Stimulated activated CD4-positive, alpha-beta T cell treated with anti-CD3 and anti-CD28 coated beads, Interleukin-2, amount 100 ng/mL, for 4 hours (primary cell): ENCODE results near the gene IL17B.
A peak's percentile ranks its signal among the peaks of the same experiment; 100 is the strongest.

Experiments used
- DNase-seq: peaks from one replicate; pipeline ENCODE4 v3.0.0-alpha.2; 2020; ENCODE audit warnings: low read depth

The IL17B gene

DNA sequence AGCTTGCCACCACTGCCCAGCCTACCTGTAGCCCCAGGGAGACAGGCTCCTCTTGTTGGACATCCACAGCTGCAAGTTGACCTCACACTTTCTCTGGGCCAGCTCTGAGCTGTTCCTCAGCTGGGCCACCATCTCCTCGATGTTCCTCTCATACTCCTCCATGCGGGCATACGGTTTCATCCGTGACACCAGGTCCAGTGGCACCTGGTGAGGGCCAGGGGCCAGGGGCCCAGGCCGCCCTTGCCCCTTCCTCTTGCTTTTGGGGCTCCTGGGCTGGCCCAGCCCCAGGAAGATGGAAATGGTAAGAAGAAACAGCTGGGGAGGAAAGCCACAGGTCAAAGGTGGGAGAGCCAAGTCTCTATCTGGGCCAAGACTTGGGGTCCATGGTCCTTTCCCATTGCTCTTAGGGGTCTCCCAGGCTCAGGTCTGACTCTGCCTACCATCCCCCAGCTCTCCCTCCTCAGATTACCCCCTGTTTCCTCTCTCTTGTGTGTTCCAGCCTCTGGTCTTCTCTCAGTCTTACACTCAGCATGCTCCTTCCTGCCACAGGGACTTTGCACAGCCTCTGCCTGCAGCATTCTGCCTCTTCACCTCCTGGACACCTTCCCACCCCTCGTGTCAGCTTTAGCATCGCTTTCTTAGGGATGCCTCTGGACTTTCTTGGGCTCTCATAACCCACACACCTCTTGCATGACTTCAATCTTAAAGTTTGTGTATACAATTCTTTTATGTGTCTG is 2.2 kb downstream of the IL17B start:
- DNase-seq, result no peak

- DNase-seq, result no peak
These were observed 3.0 kb downstream of the IL17B start for GRCh38 chr5:149376104-149376503.

DNA sequence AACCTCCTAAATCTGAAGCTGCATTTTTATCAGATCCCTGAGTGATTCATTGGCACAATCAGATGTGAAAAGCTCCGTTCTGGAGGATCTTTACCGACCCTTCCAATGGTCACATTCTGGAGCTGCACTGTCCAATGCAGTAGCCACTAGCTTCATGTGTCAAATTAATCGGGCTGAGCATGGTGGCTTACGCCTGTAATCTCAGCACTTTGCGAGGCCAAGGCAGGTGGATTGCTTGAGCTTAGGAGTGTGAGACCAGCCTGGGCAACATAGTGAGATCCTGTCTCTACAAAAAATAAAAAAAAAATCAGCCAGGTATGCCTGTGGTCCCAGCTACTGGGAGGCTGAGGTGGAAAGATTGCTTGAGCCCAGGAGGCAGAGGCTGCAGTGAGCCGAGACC is 3.7 kb downstream of the IL17B start:
- no peak for DNase-seq

- DNase-seq, result no peak
These were observed 4.3 kb downstream of the IL17B start for GRCh38 chr5:149374801-149375200.

GRCh38 chr5:149374303-149374702 is 4.8 kb downstream of the IL17B start:
- no peak for DNase-seq

DNA sequence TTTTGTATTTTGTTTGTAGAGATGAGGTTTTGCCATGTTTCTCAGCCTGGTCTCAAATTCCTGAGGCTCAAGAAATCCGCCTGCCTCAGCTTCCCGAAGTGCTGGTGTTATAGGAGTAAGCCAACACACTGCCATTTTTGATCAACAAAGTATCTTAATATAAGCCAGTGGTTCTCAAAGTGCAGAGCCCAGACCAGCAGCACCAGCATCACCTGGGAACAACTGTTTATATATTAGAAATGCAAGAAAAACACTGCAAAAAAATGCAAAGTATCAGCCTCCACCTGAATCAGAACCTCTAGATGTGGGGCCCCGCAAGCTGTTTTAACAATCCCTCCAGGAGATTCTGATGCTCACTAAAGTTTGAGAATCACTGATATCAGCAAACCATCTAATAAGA is 6.2 kb downstream of the IL17B start:
- no peak for DNase-seq

DNA sequence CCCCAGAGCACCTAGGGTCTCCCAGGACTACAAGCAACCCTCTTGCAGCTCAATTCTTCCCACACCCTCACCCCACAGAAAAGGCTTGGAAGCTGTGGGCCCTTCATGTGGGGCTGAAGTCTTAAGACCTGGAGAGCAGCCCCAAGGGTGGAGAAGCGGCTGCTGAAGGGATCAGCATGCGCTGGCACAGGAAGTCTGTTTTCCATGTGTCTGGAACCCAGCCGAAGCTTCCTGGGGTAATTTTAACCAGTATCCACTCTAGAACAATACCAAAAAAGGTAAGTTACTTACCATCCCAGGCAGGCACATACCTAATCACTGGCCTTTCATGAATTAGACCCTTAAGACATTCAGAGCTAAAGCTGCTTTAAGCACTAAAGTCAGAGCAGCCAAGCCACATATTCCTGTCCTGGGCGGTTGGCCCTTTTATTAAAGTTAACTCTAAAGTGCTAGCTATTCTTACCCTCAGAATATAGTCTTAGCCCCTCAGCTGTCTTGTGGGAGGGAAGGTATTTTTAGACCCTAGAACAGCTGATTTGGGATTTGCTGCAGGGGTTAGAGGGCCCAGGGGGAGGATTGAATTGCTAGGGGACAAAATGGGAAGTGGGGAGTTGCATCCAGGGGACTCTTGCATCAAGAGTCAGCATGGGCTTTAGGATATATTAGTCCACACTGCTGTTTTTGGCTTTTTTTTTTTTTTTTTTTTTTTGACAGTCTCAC is 6.9 kb downstream of the IL17B start:
- no peak for DNase-seq

GRCh38 chr5:149371296-149371962 is 7.7 kb downstream of the IL17B start:
- peak; percentile 61 for DNase-seq

- no peak for DNase-seq
These were observed 8.2 kb downstream of the IL17B start for GRCh38 chr5:149370878-149371277.

- DNase-seq, result no peak
These were observed 11.0 kb downstream of the IL17B start for GRCh38 chr5:149367972-149368645.

DNA sequence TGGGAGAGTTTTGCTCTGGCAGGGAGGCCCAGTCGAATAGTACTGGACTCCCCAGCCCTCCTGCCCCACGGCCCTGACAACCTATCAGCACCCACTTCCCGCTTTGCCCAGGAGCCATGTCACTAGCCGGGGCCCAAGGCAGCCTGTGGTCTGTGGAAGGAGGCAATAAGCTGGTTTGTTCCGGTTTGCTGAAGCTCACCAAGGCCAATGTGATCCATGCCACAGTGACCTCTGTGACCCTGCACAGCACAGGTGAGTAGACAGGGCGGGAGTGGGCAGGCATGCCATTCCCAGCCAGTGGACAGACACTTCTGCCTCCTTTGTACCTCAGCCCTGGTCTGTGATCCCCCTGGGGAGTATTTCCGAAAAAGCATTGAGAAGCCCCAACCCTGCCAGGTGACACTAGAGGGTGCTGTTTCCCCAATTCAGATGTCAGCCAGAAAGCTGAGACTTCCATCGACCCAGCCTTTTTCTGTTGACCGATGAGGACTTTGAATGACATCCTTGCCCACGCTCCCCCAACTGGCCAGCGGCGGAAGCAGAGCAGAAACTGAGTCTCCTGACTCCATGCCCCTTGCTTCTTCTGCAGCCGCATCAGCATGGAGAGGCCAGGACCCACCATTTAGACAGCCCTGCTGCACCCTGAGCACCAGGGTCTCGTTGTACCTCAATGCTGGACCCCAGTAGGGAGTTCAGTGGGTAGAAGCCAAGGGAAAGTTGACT is 11.7 kb downstream of the IL17B start:
- DNase-seq, result peak; percentile 22

GRCh38 chr5:149366169-149366729 is 12.8 kb downstream of the IL17B start:
- DNase-seq, result no peak

- no peak for DNase-seq
These were observed 13.7 kb downstream of the IL17B start for GRCh38 chr5:149365418-149365817.

DNA sequence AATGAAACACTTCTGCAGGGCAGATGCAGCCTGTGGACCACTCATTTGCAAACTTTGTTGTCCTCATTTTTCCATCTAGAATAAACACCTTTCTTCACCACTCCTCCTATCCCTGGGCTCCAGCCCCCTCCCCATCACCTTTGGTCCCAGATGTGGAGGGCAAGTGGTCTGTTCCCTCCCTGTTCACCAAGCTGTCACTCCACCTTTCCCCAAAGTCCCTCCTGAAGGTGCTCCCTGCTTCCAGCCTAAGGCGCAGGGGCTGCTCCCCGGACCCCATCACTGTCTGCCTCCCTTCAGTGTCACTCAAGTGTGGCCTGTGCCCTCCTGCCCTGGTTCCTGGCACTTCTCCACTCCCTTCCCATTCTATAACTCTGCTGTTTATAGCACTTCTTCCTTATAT is 14.4 kb downstream of the IL17B start:
- no peak for DNase-seq

DNA sequence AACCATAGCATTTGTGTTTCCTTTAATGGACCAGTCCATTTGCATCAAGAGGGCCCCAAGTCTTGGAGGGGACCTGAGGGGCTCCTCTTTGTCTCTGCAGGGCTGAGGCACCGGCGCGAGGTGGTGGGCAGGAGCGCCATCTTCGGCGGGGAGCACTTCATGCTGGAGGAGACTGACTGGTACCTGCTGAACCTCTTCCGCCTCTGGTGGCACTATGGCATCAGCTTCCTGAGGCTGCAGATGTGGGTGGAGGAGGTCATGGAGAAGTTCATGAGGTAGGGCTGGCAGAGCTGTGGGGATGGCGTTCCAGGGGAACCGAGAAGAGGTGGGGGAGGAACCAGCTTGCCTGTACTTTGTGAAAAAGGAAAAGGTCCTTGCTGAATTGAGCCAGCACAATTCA is 15.2 kb downstream of the IL17B start:
- DNase-seq, result no peak

- no peak for DNase-seq
These were observed 15.7 kb downstream of the IL17B start for GRCh38 chr5:149363358-149363757.

DNA sequence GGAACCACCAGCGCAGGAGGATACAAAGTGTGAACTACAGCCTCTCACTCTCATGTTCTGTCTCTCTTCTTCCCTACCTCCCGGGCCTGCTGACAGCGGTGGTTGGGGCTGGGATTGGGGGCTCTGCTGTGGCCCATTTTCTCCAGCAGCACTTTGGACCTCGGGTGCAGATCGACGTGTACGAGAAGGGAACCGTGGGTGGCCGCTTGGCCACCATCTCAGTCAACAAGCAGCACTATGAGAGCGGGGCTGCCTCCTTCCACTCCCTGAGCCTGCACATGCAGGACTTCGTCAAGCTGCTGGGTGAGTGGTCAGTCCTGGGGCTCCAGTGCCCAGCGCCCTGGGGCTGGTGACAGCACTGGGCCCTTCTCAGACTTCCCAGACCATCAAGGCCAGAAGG is 16.6 kb downstream of the IL17B start:
- no peak for DNase-seq

DNA sequence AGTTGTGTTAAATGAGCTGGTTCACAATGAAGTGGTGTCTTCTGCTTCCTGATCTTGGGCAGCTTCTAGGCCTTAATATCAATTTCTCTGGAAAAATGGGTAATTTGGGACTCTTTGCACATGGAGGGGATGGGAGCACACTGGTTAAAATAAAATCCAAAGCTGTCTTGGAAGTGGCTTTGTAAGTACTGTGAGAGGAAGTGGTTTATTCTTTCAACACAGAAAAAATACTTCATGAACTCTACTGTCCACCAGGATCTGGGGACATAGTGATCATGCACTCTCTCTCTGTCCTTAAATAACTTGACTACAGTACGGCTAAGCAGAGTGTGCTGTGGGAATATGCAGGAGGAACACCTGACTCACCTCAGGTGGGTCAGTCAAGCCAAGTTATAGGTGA is 18.8 kb downstream of the IL17B start:
- no peak for DNase-seq

DNA sequence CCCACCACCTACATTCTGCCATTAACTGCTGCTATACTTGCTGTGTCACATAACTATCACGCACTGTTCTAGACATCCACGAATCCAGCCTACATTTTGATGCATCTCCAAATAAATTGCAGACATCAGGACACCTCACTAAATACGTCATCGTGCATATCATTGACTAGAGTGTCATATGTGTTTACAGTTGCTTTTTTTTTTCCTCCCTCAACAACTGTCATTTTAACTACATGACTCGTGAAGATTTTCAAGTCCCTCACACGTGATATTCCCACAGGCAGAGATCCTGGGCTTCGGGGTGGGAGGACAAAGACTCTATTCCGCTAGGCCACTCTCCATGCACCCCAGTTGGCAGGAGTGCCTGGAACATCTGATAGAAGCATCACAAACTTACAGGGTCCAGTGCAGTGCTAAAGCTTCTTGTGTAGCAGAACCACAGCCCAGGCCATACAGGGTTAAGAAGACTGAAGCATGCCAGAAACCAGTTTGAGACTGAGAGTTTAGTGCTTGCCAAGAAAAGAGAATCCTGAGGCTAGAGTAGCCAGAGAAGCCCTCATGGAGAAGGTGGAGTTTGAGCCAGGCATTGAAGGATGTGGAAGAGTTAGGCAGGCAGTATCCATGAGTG is 20.1 kb downstream of the IL17B start:
- DNase-seq, result no peak

GRCh38 chr5:149358294-149358651 is 20.8 kb downstream of the IL17B start:
- no peak for DNase-seq
